ENCODE results near the gene RELB. TPM values are rescaled to one million over a fixed set of nuclear protein-coding genes. Genes with fewer than 3 reads are reported as not detected.

Gene RELB
- total RNA-seq, 2 donors from 2014 or later = 9.5 to 14.5 TPM

DNA sequence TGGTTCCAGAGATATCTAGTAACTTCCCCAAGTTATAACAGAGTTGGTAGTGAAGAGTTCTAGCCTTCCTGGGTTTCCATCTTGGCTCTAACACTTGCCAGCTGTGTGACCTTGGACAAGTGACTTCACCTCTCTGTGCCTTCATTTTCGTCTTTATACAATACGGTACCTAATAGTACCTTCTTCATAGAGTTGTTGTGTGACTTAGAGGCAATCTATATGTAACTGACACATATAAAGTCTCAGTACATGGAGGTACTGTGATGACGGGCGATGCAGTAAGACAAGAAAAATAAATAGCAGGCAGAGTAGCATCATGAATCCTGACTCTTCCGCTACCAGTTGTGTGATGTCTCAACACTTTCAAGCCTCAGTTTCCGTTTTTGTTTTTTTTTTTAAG, 29.6 kb downstream of the RELB start:
- no peak for DNase-seq
- no peaks in the 10 kb centered on the region for H3K4me1 ChIP-seq (ENCODE audit: control insufficient read depth, insufficient read depth, low read length)
- TF ChIP-seq CTCF (conservative IDR thresholded peaks at IDR 0.05) = no peak
- no peaks in the 10 kb centered on the region for H3K27me3 ChIP-seq (ENCODE audit: control insufficient read depth, insufficient read depth, low read length, poor library complexity, severe bottlenecking)
- H3K27ac Mint-ChIP-seq = no peak overlapping the region
- WGBS, 2 experiments (ENCODE audit: insufficient coverage in 1 of 2, insufficient read length in 1 of 2) = 87 to 96% methylated on average over 6 of the region's 6 CpGs
- H3K27ac ChIP-seq (ENCODE audit: low read depth, low read length) = no peak overlapping the region
- H3K36me3 Mint-ChIP-seq (ENCODE audit: low read depth) = peaks cover 53% of the 10 kb centered on the region
- H3K4me3 Mint-ChIP-seq = no peak overlapping the region
- no peak overlapping the region for H3K4me3 ChIP-seq (ENCODE audit: low read length)
- H3K27me3 Mint-ChIP-seq (ENCODE audit: insufficient read depth) = no peaks in the 10 kb centered on the region
- H3K36me3 ChIP-seq (ENCODE audit: control insufficient read depth, insufficient read depth, low read length) = peaks cover 33% of the 10 kb centered on the region
- H3K4me1 Mint-ChIP-seq = no peaks in the 10 kb centered on the region
- H3K9me3 ChIP-seq (ENCODE audit: control insufficient read depth, low read length) = peaks cover 6% of the 10 kb centered on the region
- no peaks in the 10 kb centered on the region for H3K9me3 Mint-ChIP-seq
- no peak overlapping the region for H3K9ac ChIP-seq (ENCODE audit: extremely low read depth, low read length, poor library complexity, severe bottlenecking)

DNA sequence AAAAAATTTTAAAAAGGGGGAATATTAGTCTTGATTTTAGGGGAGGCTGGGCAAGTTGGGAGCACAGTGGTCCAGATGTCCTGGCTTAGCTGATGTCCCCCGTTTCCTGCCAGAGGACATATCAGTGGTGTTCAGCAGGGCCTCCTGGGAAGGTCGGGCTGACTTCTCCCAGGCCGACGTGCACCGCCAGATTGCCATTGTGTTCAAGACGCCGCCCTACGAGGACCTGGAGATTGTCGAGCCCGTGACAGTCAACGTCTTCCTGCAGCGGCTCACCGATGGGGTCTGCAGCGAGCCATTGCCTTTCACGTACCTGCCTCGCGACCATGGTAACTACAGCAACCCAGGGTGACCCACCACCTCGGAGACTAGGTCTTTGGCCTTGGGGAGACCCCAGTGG, 31.2 kb downstream of the RELB start:
- no peak for TF ChIP-seq CTCF (conservative IDR thresholded peaks at IDR 0.05)
- no peak overlapping the region for H3K4me3 ChIP-seq (ENCODE audit: low read length)
- no peaks in the 10 kb centered on the region for H3K4me1 Mint-ChIP-seq
- H3K27ac ChIP-seq (ENCODE audit: low read depth, low read length) = no peak overlapping the region
- no peaks in the 10 kb centered on the region for H3K27me3 ChIP-seq (ENCODE audit: control insufficient read depth, insufficient read depth, low read length, poor library complexity, severe bottlenecking)
- 85 to 93% methylated on average over 14 to 18 of the region's 18 CpGs for WGBS, 2 experiments (ENCODE audit: insufficient coverage in 1 of 2, insufficient read length in 1 of 2)
- DNase-seq = no peak
- peaks cover 36% of the 10 kb centered on the region for H3K36me3 ChIP-seq (ENCODE audit: control insufficient read depth, insufficient read depth, low read length)
- H3K27ac Mint-ChIP-seq = no peak overlapping the region
- H3K36me3 Mint-ChIP-seq (ENCODE audit: low read depth) = peaks cover 48% of the 10 kb centered on the region
- H3K4me1 ChIP-seq (ENCODE audit: control insufficient read depth, insufficient read depth, low read length) = no peaks in the 10 kb centered on the region
- no peaks in the 10 kb centered on the region for H3K27me3 Mint-ChIP-seq (ENCODE audit: insufficient read depth)
- no peak overlapping the region for H3K9ac ChIP-seq (ENCODE audit: extremely low read depth, low read length, poor library complexity, severe bottlenecking)
- H3K4me3 Mint-ChIP-seq = no peak overlapping the region
- peaks cover 6% of the 10 kb centered on the region for H3K9me3 ChIP-seq (ENCODE audit: control insufficient read depth, low read length)
- no peaks in the 10 kb centered on the region for H3K9me3 Mint-ChIP-seq

- WGBS, 2 experiments (ENCODE audit: insufficient coverage in 1 of 2, insufficient read length in 1 of 2) = 90 to 98% methylated on average over 6 of the region's 6 CpGs
- Mint-ChIP-seq H3K36me3 (ENCODE audit: low read depth) (peaks cover 43% of the 10 kb centered on the region), H3K4me1 (peaks cover 8% of the 10 kb centered on the region), H3K27me3 (ENCODE audit: insufficient read depth) (no peaks in the 10 kb centered on the region), H3K9me3 (no peaks in the 10 kb centered on the region), H3K4me3 (no peak overlapping the region), H3K27ac (no peak overlapping the region)
- H3K36me3 ChIP-seq (ENCODE audit: control insufficient read depth, insufficient read depth, low read length) = peaks cover 44% of the 10 kb centered on the region
- DNase-seq = no peak
- no peak overlapping the region for H3K27ac ChIP-seq (ENCODE audit: low read depth, low read length)
- H3K4me3 ChIP-seq (ENCODE audit: low read length) = no peak overlapping the region
- H3K9me3 ChIP-seq (ENCODE audit: control insufficient read depth, low read length) = peaks cover 3% of the 10 kb centered on the region
- no peak for TF ChIP-seq CTCF (conservative IDR thresholded peaks at IDR 0.05)
- H3K4me1 ChIP-seq (ENCODE audit: control insufficient read depth, insufficient read depth, low read length) = no peaks in the 10 kb centered on the region
- H3K27me3 ChIP-seq (ENCODE audit: control insufficient read depth, insufficient read depth, low read length, poor library complexity, severe bottlenecking) = no peaks in the 10 kb centered on the region
- H3K9ac ChIP-seq (ENCODE audit: extremely low read depth, low read length, poor library complexity, severe bottlenecking) = no peak overlapping the region
These were observed 34.5 kb downstream of the RELB start for GRCh38 chr19:45035755-45036154.
